ENCODE data around the gene UBASH3A. TPM values are rescaled to one million over a fixed set of nuclear protein-coding genes. Genes with fewer than 3 reads are reported as not detected.

Gene UBASH3A
- total RNA-seq, 1 experiment from 2014 or later = 0.07 TPM

DNA sequence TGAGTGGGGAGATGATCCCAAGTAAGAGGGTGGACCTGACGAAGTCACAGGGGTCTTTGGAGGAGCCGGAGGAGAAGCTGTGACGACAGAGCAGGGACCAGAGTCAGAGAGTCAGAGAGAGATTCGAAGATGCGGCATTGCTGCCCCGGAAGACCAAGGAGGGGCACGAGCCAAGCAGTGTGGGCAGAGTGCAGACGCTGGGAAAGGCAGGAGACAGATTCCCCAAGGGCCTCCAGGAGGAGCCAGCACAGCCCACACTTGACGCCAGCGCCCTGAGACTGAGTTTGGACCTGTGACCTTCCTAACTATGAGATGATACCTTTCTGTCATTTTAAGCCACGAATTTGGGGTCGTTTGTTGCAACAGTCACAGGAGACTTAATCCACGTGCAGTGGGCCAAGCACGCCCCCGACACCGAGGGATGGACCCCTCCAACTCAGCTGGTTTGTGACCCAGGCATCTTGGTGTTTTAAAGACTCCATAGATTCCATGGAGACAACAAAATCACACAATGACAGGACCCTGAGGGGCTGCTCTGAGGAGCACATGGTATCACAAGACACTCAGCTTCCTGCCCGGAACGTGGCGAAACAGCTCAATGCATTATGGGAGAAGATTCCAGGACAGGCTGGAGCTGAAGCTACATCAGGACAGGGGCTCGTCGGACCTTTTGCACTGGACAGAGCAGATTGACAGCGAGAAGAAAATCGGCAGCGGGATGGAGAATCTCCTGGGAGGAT is 26.3 kb upstream of the UBASH3A start (continued):
- no peak for TF ChIP-seq FOSL1 (IDR thresholded peaks at IDR 0.05; ENCODE audit: low read depth)
- no peak for TF ChIP-seq POLR2A (IDR thresholded peaks at IDR 0.05; ENCODE audit: borderline replicate concordance, extremely low read depth, insufficient read depth, insufficient read length)
- TF ChIP-seq JUND (IDR thresholded peaks at IDR 0.05) = no peak

DNA sequence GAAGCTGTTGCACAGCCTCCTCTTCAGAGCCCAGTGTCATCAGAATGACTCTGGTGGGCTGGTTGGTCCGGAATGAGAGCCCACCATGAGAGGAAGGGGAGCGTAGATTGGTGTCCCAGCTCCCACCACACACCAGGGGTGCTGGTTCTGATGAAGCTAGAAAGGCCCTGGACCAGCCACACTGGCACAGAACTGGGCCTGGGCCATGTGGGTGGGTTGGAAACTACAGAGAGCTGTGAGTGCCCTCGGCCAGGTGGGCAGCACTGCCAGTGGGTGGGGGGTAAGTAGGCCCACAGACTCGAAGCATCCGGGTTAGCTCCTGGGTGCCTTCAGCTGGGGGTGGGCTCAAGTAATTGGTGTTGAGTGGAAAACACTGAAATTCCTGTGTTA is 25.8 kb upstream of the UBASH3A start:
- Histone ChIP-seq H2AFZ (ENCODE audit: low read depth, low read length, poor library complexity, severe bottlenecking) (no peak overlapping the region), H3K79me2 (ENCODE audit: insufficient read depth, low read length) (no peaks in the 10 kb centered on the region), H3K4me1 (ENCODE audit: control insufficient read depth in 1 of 2, insufficient read depth in 2 of 2, low read length in 2 of 2) (no peaks in the 10 kb centered on the region), H3K36me3 (ENCODE audit: control insufficient read depth in 1 of 2, insufficient read depth in 2 of 2, low read length in 2 of 2) (no peaks in the 10 kb centered on the region), H3K27ac (ENCODE audit: low read depth, low read length) (no peak overlapping the region), H3K4me2 (ENCODE audit: low read length) (no peak overlapping the region), H3K9me2 (ENCODE audit: insufficient read depth) (no peaks in the 10 kb centered on the region), H3K9ac (ENCODE audit: low read length) (no peak overlapping the region), H3K4me3 (replicated peaks in 1 of 2; ENCODE audit: low read depth in 1 of 2, low read length in 2 of 2) (no peak overlapping the region), H3K27me3 (ENCODE audit: insufficient read depth, low read length) (0 out of 2 replicates have a peak, but pooled peaks cover 3% of the 10 kb centered on the region), H4K20me1 (ENCODE audit: insufficient read depth) (no peaks in the 10 kb centered on the region), H3K9me3 (ENCODE audit: control insufficient read depth in 1 of 2, insufficient read depth in 1 of 2, low read depth in 1 of 2, low read length in 2 of 2) (peaks cover 4 to 5% of the 10 kb centered on the region in 2 experiments; a peak in 2 of 4 replicates)
- DNase-seq (ENCODE audit: low read depth, low spot score) (no peak), ATAC-seq (no peak)
- ChIA-PET POLR2A (no interaction called here), CTCF (no interaction called here), RAD21 (ENCODE audit: low non-redundant PET in 1 of 2, low total read pairs in 2 of 2, uncharacterized antibody in 2 of 2, unreplicated experiment in 2 of 2) (no interaction called here)
- BruUV-seq (replicated peaks) = no TSS peak
- intact Hi-C loops (cut with micrococcal nuclease) = no loop called here
- no peak for TF ChIP-seq ZFX (IDR thresholded peaks at IDR 0.05)

DNA sequence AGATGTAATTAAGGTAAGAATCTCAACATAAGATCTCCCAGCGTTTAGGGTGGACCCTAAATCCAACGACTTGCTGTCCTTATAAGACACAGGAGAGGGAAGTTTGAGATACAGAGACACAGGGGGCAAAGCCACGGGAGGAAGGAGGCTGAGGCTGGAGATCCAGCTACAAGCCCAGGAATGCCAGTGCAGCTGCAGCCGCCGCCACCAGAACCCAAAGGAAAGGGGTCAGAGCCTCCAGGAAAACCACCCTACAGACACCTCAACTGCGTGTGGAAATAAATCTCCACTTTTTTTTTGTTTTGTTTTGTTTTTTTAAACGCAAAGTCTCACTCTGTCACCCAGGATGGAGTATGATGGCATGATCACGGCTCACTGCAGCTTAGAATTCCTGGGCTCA is 25.3 kb upstream of the UBASH3A start:
- H3K9ac ChIP-seq (ENCODE audit: low read length) = no peak overlapping the region
- BruUV-seq (replicated peaks) = no TSS peak
- no peaks in the 10 kb centered on the region for H4K20me1 ChIP-seq (ENCODE audit: insufficient read depth)
- RAD21 ChIA-PET (ENCODE audit: low non-redundant PET in 1 of 2, low total read pairs in 2 of 2, uncharacterized antibody in 2 of 2, unreplicated experiment in 2 of 2) = no interaction called here
- no peaks in the 10 kb centered on the region for H3K36me3 ChIP-seq (ENCODE audit: control insufficient read depth in 1 of 2, insufficient read depth in 2 of 2, low read length in 2 of 2)
- CTCF ChIA-PET = no interaction called here
- no peak overlapping the region for H3K4me2 ChIP-seq (ENCODE audit: low read length)
- H3K9me2 ChIP-seq (ENCODE audit: insufficient read depth) = no peaks in the 10 kb centered on the region
- no peaks in the 10 kb centered on the region for H3K4me1 ChIP-seq (ENCODE audit: control insufficient read depth in 1 of 2, insufficient read depth in 2 of 2, low read length in 2 of 2)
- H3K9me3 ChIP-seq (ENCODE audit: control insufficient read depth in 1 of 2, insufficient read depth in 1 of 2, low read depth in 1 of 2, low read length in 2 of 2) = peaks cover 4 to 5% of the 10 kb centered on the region in 2 experiments; a peak in 2 of 4 replicates
- no peaks in the 10 kb centered on the region for H3K79me2 ChIP-seq (ENCODE audit: insufficient read depth, low read length)
- no peak overlapping the region for H3K27ac ChIP-seq (ENCODE audit: low read depth, low read length)
- 0 out of 2 replicates have a peak, but pooled peaks cover 3% of the 10 kb centered on the region for H3K27me3 ChIP-seq (ENCODE audit: insufficient read depth, low read length)
- DNase-seq (ENCODE audit: low read depth, low spot score) (no peak), ATAC-seq (no peak)
- no peak overlapping the region for H3K4me3 ChIP-seq (replicated peaks in 1 of 2; ENCODE audit: low read depth in 1 of 2, low read length in 2 of 2)
- intact Hi-C loops (cut with micrococcal nuclease) = no loop called here
- POLR2A ChIA-PET = no interaction called here
- no peak for TF ChIP-seq POLR2AphosphoS5 (IDR thresholded peaks at IDR 0.05; ENCODE audit: low read depth, low read length)
- TF ChIP-seq, protein P1, sequence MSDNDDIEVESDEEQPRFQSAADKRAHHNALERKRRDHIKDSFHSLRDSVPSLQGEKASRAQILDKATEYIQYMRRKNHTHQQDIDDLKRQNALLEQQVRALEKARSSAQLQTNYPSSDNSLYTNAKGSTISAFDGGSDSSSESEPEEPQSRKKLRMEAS (IDR thresholded peaks at IDR 0.05) = no peak
- no peak for TF ChIP-seq EZH2phosphoT487 (IDR thresholded peaks at IDR 0.05; ENCODE audit: borderline replicate concordance)
- TF ChIP-seq POLR2A (IDR thresholded peaks at IDR 0.05; ENCODE audit: borderline replicate concordance, extremely low read depth, insufficient read depth, insufficient read length) = no peak
- TF ChIP-seq, protein P2, sequence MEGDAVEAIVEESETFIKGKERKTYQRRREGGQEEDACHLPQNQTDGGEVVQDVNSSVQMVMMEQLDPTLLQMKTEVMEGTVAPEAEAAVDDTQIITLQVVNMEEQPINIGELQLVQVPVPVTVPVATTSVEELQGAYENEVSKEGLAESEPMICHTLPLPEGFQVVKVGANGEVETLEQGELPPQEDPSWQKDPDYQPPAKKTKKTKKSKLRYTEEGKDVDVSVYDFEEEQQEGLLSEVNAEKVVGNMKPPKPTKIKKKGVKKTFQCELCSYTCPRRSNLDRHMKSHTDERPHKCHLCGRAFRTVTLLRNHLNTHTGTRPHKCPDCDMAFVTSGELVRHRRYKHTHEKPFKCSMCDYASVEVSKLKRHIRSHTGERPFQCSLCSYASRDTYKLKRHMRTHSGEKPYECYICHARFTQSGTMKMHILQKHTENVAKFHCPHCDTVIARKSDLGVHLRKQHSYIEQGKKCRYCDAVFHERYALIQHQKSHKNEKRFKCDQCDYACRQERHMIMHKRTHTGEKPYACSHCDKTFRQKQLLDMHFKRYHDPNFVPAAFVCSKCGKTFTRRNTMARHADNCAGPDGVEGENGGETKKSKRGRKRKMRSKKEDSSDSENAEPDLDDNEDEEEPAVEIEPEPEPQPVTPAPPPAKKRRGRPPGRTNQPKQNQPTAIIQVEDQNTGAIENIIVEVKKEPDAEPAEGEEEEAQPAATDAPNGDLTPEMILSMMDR (IDR thresholded peaks at IDR 0.05 in 2 of 3, conservative IDR thresholded peaks at IDR 0.05 in 1 of 3; ENCODE audit: borderline replicate concordance in 1 of 3, insufficient read depth in 1 of 3, low read depth in 2 of 3, low read length in 2 of 3) = no peak
- TF ChIP-seq, protein P3, sequence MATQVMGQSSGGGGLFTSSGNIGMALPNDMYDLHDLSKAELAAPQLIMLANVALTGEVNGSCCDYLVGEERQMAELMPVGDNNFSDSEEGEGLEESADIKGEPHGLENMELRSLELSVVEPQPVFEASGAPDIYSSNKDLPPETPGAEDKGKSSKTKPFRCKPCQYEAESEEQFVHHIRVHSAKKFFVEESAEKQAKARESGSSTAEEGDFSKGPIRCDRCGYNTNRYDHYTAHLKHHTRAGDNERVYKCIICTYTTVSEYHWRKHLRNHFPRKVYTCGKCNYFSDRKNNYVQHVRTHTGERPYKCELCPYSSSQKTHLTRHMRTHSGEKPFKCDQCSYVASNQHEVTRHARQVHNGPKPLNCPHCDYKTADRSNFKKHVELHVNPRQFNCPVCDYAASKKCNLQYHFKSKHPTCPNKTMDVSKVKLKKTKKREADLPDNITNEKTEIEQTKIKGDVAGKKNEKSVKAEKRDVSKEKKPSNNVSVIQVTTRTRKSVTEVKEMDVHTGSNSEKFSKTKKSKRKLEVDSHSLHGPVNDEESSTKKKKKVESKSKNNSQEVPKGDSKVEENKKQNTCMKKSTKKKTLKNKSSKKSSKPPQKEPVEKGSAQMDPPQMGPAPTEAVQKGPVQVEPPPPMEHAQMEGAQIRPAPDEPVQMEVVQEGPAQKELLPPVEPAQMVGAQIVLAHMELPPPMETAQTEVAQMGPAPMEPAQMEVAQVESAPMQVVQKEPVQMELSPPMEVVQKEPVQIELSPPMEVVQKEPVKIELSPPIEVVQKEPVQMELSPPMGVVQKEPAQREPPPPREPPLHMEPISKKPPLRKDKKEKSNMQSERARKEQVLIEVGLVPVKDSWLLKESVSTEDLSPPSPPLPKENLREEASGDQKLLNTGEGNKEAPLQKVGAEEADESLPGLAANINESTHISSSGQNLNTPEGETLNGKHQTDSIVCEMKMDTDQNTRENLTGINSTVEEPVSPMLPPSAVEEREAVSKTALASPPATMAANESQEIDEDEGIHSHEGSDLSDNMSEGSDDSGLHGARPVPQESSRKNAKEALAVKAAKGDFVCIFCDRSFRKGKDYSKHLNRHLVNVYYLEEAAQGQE (IDR thresholded peaks at IDR 0.05; ENCODE audit: low read depth) = no peak
- TF ChIP-seq EGR1 (IDR thresholded peaks at IDR 0.05; ENCODE audit: low read depth) = no peak
- TF ChIP-seq SP1 (IDR thresholded peaks at IDR 0.05; ENCODE audit: low read depth) = no peak
- no peak for TF ChIP-seq JUND (IDR thresholded peaks at IDR 0.05)
- no peak overlapping the region for H2AFZ ChIP-seq (ENCODE audit: low read depth, low read length, poor library complexity, severe bottlenecking)

Data from HCT116 (cell line).